ENCODE results near the gene BMP8B.
"Not testable (repeated sequence)": the region's sequence is repeated elsewhere in the genome, so short reads cannot be mapped to it uniquely, and the experiment has no call there.

BMP8B gene, protein sequence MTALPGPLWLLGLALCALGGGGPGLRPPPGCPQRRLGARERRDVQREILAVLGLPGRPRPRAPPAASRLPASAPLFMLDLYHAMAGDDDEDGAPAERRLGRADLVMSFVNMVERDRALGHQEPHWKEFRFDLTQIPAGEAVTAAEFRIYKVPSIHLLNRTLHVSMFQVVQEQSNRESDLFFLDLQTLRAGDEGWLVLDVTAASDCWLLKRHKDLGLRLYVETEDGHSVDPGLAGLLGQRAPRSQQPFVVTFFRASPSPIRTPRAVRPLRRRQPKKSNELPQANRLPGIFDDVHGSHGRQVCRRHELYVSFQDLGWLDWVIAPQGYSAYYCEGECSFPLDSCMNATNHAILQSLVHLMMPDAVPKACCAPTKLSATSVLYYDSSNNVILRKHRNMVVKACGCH

GRCh38 chr1:39788758-39789570, at the start of gene BMP8B:
BMP8B (minus strand) TSS chr1:39788865; CDS start chr1:39788485, 380 bp downstream.
- DNase-seq = peak; percentile 78

- no peak for DNase-seq
These were observed 48.0 kb upstream of the BMP8B start for GRCh38 chr1:39836595-39837110.

- DNase-seq = no peak
These were observed 47.4 kb upstream of the BMP8B start for GRCh38 chr1:39835935-39836594.

DNA sequence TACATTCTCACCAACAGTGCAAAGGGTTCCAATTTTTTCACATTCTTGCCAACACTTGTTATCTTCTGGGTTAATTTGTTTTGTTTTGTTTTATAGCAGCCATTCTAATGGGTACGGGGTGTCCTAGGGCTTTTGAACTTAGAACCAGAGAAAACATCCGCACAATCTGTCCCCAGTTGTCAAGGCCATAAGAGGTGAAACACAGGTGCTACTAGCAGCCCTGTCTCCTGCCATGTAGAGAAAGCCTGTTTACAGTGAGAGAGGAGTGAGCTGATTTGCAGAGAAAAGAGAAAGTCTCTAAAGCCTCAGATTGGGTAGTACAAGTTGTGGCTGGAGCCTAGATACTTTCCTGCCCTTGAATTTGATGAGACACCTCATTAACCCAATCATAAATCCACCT, 46.4 kb upstream of the BMP8B start:
- DNase-seq = no peak

DNA sequence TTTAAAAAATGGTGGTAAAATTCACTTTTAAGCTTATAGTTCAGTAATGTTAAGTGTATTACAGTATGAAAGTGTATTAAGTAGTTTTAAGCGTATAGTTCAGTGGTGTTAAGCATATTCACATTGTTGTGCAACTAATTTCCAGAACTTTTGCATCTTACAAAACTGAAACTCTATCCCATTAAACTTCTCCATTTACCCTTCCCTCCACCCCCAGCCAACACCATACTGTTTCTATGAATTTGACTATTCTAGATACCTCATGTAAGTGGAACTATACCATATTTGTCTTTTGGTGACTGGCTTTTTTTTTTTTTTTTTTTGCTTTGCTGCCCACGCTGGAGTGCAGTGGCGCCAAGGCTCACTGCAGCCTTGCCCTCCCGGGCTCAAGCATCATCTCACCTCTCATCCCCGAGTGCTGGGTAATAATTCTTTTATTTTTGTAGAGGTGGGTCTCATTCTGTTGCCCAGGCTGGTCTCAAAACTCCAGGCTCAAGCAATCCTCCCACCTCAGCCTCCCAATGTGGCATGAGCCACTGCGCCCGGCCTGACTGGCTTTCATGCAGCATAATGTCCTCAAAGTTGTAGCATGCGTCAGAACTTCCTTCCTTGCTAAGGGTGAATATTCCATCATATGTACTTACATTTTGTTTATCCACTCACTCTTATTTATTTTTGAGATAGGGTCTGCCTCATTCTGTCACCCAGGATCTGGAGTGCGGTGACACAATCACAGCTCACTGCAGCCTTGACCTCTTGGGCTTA, 45.1 kb upstream of the BMP8B start:
- DNase-seq = peak; percentile 86

DNA sequence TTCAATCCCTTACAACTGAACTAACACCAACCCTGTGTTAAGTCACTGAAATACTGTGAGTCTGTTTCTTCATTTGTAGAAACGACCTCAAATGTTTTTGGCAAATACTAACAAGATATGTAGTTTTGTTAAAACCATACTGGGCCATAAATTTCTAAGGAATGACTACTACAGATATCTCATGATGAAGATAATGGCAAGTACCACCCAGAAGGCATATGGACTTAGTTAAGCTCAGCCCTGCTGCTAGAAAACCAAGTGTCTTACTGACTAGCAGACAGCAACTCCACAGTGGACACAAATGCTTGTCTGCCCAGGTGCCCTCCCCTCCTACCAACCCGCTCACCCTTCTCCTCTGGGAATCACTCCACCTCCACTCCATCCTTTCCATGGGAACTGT, 44.5 kb upstream of the BMP8B start:
- DNase-seq = no peak

DNA sequence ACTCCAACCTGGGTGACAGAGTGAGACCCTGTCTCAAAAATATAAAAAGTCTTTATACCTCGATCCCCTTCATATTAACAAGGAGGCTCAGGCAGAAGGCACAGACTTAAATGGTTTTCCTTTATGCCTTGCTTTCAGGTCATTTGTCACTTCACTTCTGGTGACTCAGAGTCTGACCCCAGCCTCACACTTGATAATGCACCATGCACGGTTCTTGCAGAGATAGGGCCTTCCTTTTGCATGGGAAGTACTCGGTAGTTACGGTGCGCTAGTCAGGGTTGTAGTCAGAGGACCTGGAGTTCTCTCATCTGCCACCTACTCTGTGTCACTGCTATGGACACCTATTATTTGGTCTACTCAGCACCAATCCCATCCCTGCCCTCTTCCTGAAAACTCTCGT, 43.6 kb upstream of the BMP8B start:
- DNase-seq = no peak

DNA sequence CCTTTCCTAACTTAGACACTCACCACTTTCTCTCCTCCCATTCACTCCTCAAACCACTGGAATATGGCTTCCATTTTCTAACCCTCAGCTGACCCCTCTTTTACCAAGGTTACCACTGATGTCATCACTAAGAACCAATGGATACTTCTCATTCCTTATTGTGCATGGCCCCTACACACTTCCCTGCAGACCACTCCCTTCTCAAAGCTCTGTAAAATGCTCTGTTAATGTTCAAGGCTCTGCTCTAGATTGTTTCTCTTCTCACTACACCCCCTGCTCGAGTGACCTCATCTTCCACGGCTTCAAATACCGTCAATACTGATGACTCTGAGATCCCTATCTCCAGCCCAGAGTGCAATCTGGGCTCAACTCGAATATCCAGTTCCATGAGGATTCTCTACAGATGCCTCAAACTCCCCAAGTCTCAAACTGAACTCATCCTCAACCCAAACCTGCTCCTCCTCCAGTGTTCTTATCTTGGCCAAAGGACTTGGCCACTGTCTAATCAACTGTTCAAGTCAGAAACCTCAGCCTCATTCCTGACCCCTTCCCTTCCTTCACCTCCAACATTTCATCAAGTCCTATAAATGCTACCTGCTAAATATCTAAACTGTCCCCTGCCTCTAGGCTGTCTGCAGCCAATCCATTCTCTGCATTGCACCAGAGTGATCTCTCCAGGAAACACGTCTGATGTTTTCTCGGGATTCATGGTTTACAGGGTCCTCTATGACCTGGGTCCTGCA, 41.3 kb upstream of the BMP8B start:
- no peak for DNase-seq

GRCh38 chr1:39828734-39829133, 40.1 kb upstream of the BMP8B start:
- DNase-seq = no peak

GRCh38 chr1:39828255-39828654, 39.6 kb upstream of the BMP8B start:
- DNase-seq = not testable (repeated sequence)

- no peak for DNase-seq
These were observed 38.5 kb upstream of the BMP8B start for GRCh38 chr1:39827201-39827600.

GRCh38 chr1:39826583-39826982, 37.9 kb upstream of the BMP8B start:
- no peak for DNase-seq

DNA sequence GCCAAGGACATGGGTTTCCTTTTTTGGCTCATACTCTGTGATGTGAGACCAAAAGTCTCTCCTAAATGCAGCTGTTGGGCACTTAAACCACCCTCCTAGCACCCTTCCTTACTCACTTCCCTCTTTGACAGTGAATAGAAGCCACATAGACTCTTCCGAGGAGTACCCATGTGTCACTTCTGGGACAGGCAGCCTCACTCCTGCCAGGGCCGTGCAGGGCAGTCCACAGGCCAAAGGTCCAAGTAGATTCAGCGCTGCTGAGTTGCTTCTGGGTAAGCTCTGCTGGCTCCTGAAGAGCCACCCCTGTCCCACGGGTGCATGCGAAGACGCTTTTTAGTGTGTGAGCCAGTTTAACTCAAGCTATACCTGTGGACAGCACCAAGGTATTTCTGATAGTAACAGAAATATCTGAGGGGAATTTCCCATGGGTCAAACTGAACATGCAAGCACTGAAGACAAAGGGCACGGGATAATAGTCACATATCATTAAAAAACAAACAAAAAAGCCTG, 36.8 kb upstream of the BMP8B start:
- DNase-seq = peak; percentile 57

DNA sequence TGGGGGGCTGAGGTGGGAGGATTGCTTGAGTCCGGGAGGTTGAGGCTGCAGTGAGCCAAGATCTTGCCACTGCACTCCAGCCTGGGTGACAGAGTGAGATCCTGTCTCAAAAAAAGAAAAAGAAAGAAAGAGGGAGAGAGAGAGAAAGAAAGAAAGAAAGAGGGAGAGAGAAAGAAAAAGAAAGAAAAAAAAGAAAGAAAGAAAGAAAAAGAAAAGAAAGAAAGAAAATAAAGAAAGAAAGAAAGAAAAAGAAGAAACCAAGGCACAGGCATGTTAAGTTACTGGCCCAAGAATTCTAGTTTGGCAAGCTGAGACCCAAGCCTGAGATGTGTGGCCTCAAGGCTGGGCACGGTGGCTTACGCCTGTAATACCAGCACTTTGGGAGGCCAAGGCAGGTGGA, 34.8 kb upstream of the BMP8B start:
- not testable (repeated sequence) for DNase-seq

GRCh38 chr1:39822146-39822545, 33.5 kb upstream of the BMP8B start:
- no peak for DNase-seq

- DNase-seq = no peak
These were observed 30.6 kb upstream of the BMP8B start for GRCh38 chr1:39819091-39819812.

- DNase-seq = no peak
These were observed 29.8 kb upstream of the BMP8B start for GRCh38 chr1:39818482-39818881.

GRCh38 chr1:39817091-39817932, 28.6 kb upstream of the BMP8B start:
- DNase-seq = peak; percentile 86

GRCh38 chr1:39816415-39817090, 27.9 kb upstream of the BMP8B start:
- peak; percentile 82 for DNase-seq

All from suppressor macrophage treated with lipopolysaccharide for 4 hours (primary cell).